Activated CD4-positive, alpha-beta T cell treated with anti-CD3 and anti-CD28 coated beads for 4 hours (primary cell): ENCODE data around the gene FBXO7.
"Not testable (repeated sequence)": the region's sequence is repeated elsewhere in the genome, so short reads cannot be mapped to it uniquely, and the experiment has no call there.

Source experiments
- DNase-seq, 2 donors: peaks; one replicate each; pipeline ENCODE4 v3.0.0-alpha.2; 2020

Gene FBXO7

GRCh38 chr22:32474635-32475467 lies at the start of gene FBXO7:
FBXO7 (plus strand) TSS chr22:32474811; CDS start chr22:32475003, 192 bp downstream.
- peak; percentile 83 to 85 for DNase-seq

GRCh38 chr22:32426881-32427280 lies 47.7 kb upstream of the FBXO7 start:
- DNase-seq: no peak

DNA sequence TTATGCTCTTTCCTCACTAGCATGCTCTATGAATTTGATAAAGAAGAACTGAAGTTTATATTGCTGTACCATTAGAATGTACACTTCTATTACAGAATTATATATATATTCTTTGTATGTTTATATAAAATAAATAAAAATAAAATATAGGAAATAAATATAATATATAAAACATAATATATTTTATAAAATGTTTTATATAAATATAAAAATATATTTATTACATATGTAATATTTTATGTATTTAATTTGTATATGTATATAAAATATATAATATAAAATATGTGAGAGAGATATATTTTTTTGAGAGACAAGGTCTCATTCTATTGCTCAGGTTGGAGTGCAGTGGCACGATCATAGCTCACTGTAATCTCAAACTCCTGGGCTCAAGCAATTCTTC lies 44.3 kb upstream of the FBXO7 start:
- DNase-seq: no peak

DNA sequence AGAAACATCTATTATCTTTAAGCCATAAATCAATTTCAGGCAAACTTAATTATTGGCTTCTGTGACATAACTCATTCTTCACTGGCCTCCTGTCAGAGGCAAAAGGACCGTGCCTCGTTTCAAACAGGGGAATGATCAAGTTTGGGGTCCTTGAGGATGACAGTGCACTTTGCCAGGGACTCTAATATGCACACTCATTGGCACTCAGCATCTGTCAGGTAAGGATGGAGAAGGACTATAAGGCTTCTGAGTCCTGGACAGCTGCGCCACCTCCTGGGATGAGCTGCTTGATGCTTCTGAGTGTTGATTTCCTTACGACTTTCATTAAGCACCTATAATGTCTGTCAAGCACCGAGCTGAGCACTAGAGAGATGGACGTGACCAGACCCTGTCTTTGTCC lies 30.5 kb upstream of the FBXO7 start:
- DNase-seq: no peak

- DNase-seq: no peak
These were observed 28.3 kb upstream of the FBXO7 start for GRCh38 chr22:32446321-32446720.

GRCh38 chr22:32448980-32449379 lies 25.6 kb upstream of the FBXO7 start:
- DNase-seq: no peak

GRCh38 chr22:32457031-32457430 lies 17.6 kb upstream of the FBXO7 start:
- no peak for DNase-seq

DNA sequence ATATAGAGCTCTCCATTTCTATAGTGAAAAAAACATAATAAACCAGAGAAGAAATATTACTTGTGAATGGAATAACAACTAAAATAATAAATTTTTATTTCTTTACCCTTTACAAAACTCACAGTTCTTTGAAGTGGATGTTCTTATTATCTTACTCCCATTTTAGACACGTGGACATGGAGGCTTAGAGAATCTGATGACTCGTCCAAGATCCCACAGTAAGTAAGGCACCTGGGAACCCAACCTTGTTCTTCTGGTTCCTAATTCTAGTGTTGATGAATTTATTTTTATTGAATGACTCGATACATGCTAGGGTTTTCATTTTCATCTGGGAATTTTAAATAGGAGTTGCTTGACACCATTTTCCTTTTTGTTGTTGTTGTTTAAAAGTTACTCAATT lies 12.2 kb upstream of the FBXO7 start:
- DNase-seq: no peak

DNA sequence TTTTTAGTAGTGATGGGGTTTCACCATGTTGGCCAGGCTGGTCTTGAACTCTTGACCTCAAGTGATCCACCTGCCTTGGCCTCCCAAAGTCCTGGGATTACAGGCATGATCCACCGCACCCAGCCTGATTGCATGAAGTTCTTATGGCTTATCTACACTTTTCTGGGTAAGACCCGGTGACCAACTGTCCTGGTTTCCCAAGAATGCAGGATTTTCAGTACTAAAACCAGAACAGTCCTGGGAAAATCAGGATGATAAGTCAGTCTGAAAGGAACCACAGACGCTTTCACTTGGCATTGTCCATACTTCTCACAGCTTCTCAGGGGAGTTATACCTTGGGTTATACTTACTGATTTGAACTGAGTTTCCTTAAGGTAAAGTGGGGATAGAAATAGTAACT lies 8.9 kb upstream of the FBXO7 start:
- no peak for DNase-seq

DNA sequence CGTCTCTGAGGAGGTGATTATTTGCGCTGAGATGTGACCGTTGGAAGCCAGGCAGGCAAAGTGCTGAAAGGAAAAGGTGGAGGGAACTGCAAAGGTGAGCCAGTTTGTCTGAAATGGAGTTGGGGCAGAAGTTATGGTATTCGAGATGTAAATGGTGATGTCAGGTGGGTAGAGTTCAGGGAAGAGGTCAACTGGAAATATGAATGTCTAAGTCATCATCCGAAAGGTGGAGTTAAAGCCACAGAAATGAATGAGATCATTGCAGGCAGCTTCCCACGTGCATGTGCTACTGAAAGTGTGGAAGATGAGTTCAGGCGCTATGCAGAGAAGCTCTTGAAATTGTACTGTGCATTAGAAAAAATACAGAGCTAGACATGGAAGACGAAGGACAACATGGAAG lies 8.1 kb upstream of the FBXO7 start:
- no peak for DNase-seq

DNA sequence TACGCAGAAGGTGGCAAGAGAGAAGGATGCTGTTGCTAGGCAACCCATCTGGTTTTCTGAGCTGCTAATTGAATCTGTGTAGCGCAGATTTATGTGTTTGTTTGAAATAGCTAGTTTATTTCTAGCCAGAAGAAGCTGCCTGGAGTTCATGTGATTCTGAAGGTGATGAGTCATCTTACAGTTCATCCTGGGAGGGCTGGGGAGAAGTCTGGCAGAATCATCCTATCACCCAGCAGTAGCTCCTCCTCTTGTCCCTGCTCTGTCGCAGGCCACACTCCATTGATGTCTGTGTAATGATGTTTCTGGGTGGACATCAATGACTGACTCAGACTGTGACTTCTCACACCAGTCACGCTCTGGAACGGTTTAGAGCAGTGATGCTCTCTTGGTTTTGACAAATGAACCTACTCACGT lies 4.8 kb upstream of the FBXO7 start:
- no peak for DNase-seq

DNA sequence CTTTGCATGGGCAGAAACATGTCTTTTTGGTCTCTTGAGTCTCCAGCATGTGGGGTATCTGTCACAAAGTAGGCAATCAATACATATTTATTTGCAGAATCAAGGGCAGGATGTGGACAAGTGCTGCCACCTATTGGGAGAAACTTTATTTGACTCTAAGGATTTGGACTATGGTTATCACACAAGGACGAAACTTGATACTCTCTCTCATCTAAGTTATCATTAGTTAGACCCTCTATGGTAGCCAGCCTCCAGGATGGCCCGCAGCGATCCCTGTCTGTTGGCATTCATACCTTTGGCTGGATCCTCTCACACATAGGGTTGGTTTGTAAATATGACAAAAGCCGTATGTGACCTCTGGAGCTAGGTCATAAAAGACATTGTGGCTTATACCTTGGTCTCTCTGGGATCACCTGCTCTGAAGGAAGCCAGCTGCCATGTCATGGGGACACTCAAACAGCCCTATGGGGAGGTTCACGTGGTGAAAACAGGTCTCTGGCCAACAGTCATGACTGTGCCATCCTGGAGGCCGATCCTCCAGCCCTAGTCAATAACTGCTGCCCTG lies 1.1 kb upstream of the FBXO7 start:
- peak; percentile 11 to 52 for DNase-seq

GRCh38 chr22:32475468-32476010 lies 928 bp downstream of the FBXO7 start:
- DNase-seq: no peak

GRCh38 chr22:32476281-32477195 lies 1.9 kb downstream of the FBXO7 start:
- no peak for DNase-seq

GRCh38 chr22:32477596-32477995 lies 3.0 kb downstream of the FBXO7 start:
- no peak for DNase-seq

GRCh38 chr22:32478552-32478951 lies 3.9 kb downstream of the FBXO7 start:
- DNase-seq: not testable (repeated sequence)

GRCh38 chr22:32478994-32479393 lies 4.4 kb downstream of the FBXO7 start:
- no peak for DNase-seq

GRCh38 chr22:32480238-32480637 lies 5.6 kb downstream of the FBXO7 start:
- DNase-seq: peak; percentile 15 to 16

- peak; percentile 10 to 18 for DNase-seq
These were observed 8.1 kb downstream of the FBXO7 start for GRCh38 chr22:32482708-32483107.

GRCh38 chr22:32486656-32487390 lies 12.2 kb downstream of the FBXO7 start:
- no peak for DNase-seq

DNA sequence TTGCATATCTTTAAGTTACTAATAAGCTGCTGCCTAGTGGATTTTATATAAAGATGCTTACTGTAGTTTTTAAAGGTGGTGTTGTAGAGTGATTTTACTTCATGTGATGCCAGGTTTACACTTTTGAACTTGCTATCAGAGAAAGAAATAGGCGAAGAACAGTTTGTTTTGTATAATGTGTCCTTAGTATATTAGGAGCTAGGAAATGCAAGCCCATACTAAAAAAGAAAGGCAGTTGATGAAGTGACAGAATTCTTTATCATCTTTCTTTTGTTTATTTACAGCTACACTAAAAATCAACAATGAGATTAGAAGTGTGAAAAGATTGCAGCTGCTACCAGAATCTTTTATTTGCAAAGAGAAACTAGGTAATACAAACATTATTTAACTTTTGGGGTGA lies 12.8 kb downstream of the FBXO7 start:
- DNase-seq: no peak

DNA sequence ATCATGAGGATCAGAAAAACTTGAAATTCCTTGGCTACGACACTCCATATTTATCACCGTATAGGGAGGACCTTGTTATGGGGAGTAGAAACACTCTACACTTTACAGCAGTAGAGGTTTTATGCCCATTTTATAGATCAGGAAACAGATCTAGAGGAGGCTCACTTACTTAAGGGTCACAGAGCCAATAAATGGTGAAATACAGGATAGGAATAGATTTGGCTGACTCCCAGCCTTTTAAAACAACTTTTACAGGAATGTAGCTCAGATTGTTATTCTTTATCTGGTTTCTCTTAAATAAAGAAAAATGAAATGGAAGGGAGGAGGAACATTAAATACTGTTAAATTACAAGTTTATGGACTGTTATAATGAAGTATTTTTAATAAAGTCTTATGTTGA lies 14.8 kb downstream of the FBXO7 start:
- no peak for DNase-seq

DNA sequence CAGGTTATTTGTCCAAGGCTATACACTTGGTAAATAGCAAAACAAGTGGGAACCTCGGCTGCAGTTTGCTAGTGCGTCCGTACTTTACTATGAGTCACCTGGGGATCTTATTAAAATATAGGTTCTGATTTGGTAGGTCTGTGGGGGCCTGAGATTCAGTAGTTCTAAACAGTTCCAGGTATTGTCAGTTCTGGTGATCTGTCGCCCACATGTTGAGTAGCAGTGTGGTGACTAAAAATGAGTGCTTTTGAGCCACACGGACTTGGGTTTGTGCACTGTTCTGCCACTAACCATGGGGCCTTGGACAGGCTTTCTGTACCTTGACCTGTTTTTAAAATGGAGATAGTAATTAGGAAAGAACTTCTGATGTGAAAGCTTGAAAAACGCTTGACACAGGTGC lies 15.7 kb downstream of the FBXO7 start:
- DNase-seq: no peak
